Smooth muscle cell (in vitro differentiated cells): ENCODE measurements around the gene C19orf85. TPM values are rescaled to one million over a fixed set of nuclear protein-coding genes. Genes with fewer than 3 reads are reported as not detected.

Source experiments
- DNase-seq: peaks from one replicate; lab custom pipeline; 2025; ENCODE audit not compliant: unreplicated experiment; lab: John Stamatoyannopoulos, UW
- H2AFZ ChIP-seq: fragments of 200-600 bp; sonication (generic); 2 replicates; pipeline ENCODE4 v1.6.0; 2016; ENCODE audit warnings: antibody characterized with exemption, low read depth, mild to moderate bottlenecking
- H3F3A ChIP-seq: fragments of 200-600 bp; sonication (generic); 2 replicates; pipeline ENCODE4 v1.6.0; 2017; ENCODE audit warnings: antibody characterized with exemption, low read depth
- H3K27ac ChIP-seq: fragments of 200-600 bp; sonication (generic); 2 replicates; pipeline ENCODE4 v1.5.1; 2016; ENCODE audit warnings: low read depth, mild to moderate bottlenecking
- H3K27me3 ChIP-seq: fragments of 200-600 bp; sonication (generic); 2 replicates; pipeline ENCODE4 v1.6.1; 2016; ENCODE audit warnings: low read depth, mild to moderate bottlenecking
- H3K36me3 ChIP-seq: fragments of 200-600 bp; sonication (generic); 2 replicates; pipeline ENCODE4 v1.5.1; 2016; ENCODE audit warnings: low read depth
- H3K4me1 ChIP-seq: fragments of 200-600 bp; sonication (generic); 2 replicates; pipeline ENCODE4 v1.5.1; 2016; ENCODE audit warnings: low read depth
- H3K4me2 ChIP-seq: fragments of 200-600 bp; sonication (generic); 2 replicates; pipeline ENCODE4 v1.6.0; 2016; ENCODE audit warnings: mild to moderate bottlenecking
- H3K4me3 ChIP-seq: fragments of 200-600 bp; sonication (generic); 2 replicates; pipeline ENCODE4 v1.5.1; 2016; ENCODE audit warnings: mild to moderate bottlenecking
- H3K79me2 ChIP-seq: fragments of 200-600 bp; sonication (generic); 2 replicates; pipeline ENCODE4 v1.6.0; 2016; ENCODE audit warnings: low read depth, mild to moderate bottlenecking
- H3K9ac ChIP-seq: fragments of 200-600 bp; sonication (generic); 2 replicates; pipeline ENCODE4 v1.6.0; 2016; ENCODE audit warnings: low read depth
- H3K9me3 ChIP-seq: fragments of 200-600 bp; sonication (generic); replicated peaks from 2 replicates; pipeline ENCODE4 v1.5.1; 2016; ENCODE audit warnings: low read depth
- H4K20me1 ChIP-seq: fragments of 200-600 bp; sonication (generic); 2 replicates; pipeline ENCODE4 v1.6.0; 2016; ENCODE audit warnings: low read depth
- CTCF ChIP-seq: fragments of 200-600 bp; sonication (generic); IDR thresholded peaks from 2 replicates; pipeline ENCODE4 v1.5.1; 2017; ENCODE audit warnings: borderline replicate concordance, mild to moderate bottlenecking, antibody characterized with exemption; ENCODE audit not compliant: insufficient read depth, poor library complexity, severe bottlenecking
- WGBS: methylation state at CpG from one replicate; pipeline ENCODE4 v1.1.7; 2016; ENCODE audit warnings: low lambda C conversion rate; 5-methylcytosine and 5-hydroxymethylcytosine counted together
- polyA plus RNA-seq: library from polyadenylated mRNA; unstranded; fragments of >200 nt; fragmentation: Nextera tagmentation; extraction: Ambion mirVana; gene quantifications from 2 replicates; pipeline ENCODE4 v1.2.1, GENCODE V29; 2016
- total RNA-seq: library from RNA; depleted of rRNA; stranded (reverse); fragments of >200 nt; gene quantifications from 2 replicates; pipeline ENCODE4 v1.2.3, GENCODE V29; 2014

Gene C19orf85
- total and polyA plus RNA-seq, 2 experiments from 2014 or later, result not detected

- H3K9me3 ChIP-seq, result no peaks in the 10 kb centered on the region
These were observed 13.4 kb upstream of the C19orf85 start for GRCh38 chr19:55477905-55478304.

DNA sequence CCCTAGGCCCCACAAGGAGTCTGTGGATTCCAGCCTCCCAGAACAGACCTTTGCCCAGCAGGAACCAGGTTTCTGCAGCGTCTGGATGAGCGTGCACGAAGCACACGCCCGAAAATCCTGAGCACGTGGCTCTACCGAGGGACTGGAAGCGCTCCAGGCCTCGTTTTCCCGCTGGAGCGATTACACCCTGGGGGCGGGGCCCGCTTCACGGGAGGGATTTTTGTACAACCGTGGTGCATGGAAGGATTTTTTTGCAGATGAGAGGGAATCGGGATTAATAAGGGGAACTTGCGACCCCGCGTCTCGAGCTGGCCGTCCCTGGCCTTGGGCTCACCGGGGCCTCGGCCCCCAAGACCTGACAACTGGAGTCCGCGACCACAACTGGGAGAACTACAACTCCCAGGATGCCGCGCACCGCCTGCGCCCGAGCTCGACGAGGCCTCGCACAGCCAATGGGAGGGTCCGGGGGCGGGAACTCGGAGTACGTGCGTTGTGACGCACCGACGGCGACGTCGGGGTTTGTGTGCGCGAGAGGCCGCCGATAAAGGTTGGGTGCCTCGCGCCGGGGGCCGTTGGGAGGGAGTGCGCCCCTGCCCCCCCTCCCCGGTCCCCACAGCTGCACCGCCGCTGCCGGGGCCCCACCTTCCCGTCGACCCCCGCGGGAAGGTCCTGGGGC lies 11.7 kb upstream of the C19orf85 start, which contains the start of gene ZNF628:
Gene ZNF628, plus strand, starts transcription at position 518 of the 676 bp plus-strand sequence. CDS start 3,294 bp downstream, outside the sequence.
- no peak for TF ChIP-seq CTCF
- no peaks in the 10 kb centered on the region for H3F3A ChIP-seq
- H3K27ac ChIP-seq, result peak within 1 kb of the TSS; percentile 89
- H3K4me2 ChIP-seq, result peak within 1 kb of the TSS; percentile 83
- no peaks in the 10 kb centered on the region for H3K27me3 ChIP-seq
- peak within 1 kb of the TSS; percentile 82 for H3K9ac ChIP-seq
- H3K4me3 ChIP-seq, result peak within 1 kb of the TSS; percentile 67
- peaks cover 19% of the 10 kb centered on the region for H3K79me2 ChIP-seq
- no peaks in the 10 kb centered on the region for H3K36me3 ChIP-seq
- H3K9me3 ChIP-seq, result no peaks in the 10 kb centered on the region
- WGBS, result 2% methylated on average over 48 of the region's 61 CpGs
- no peaks in the 10 kb centered on the region for H4K20me1 ChIP-seq
- peak within 1 kb of the TSS; percentile 89 for H2AFZ ChIP-seq
- H3K4me1 ChIP-seq, result peaks cover 16% of the 10 kb centered on the region
- peak; percentile 96 for DNase-seq

More at GRCh38 chr19:55477905-55478304, 13.4 kb upstream of the C19orf85 start:
- no peaks in the 10 kb centered on the region for H3K36me3 ChIP-seq
- TF ChIP-seq CTCF, result no peak
- H3F3A ChIP-seq, result no peaks in the 10 kb centered on the region
- H3K27ac ChIP-seq, result no peak overlapping the region
- H3K79me2 ChIP-seq, result peaks cover 19% of the 10 kb centered on the region
- peak overlapping the region; percentile 83 for H3K4me2 ChIP-seq
- H3K9ac ChIP-seq, result no peak overlapping the region
- H3K4me1 ChIP-seq, result peaks cover 16% of the 10 kb centered on the region
- 94% methylated on average over 13 of the region's 13 CpGs for whole genome bisulfite sequencing
- no peaks in the 10 kb centered on the region for H3K27me3 ChIP-seq
- no peak overlapping the region for H2AFZ ChIP-seq
- peak overlapping the region; percentile 67 for H3K4me3 ChIP-seq
- no peaks in the 10 kb centered on the region for H4K20me1 ChIP-seq
- DNase-seq, result no peak

GRCh38 chr19:55474269-55475265 lies 10.0 kb upstream of the C19orf85 start:
- 84% methylated on average over 19 of the region's 19 CpGs for WGBS
- Histone ChIP-seq H3K4me3 (no peak overlapping the region), H2AFZ (no peak overlapping the region), H3F3A (no peaks in the 10 kb centered on the region), H3K4me2 (no peak overlapping the region), H3K27ac (peak overlapping the region; percentile 47), H3K9me3 (no peaks in the 10 kb centered on the region), H4K20me1 (no peaks in the 10 kb centered on the region), H3K27me3 (no peaks in the 10 kb centered on the region), H3K36me3 (no peaks in the 10 kb centered on the region), H3K79me2 (peaks cover 19% of the 10 kb centered on the region), H3K4me1 (peaks cover 16% of the 10 kb centered on the region), H3K9ac (no peak overlapping the region)
- no peak for TF ChIP-seq CTCF
- no peak for DNase-seq
